DND-41 (cell line): ENCODE measurements around the gene FEZF1.

Experiments used
- ATAC-seq: fragments of 200-7000 bp; cut with Tn5 transposase; 3 replicates; pipeline ENCODE4 v1.9.1; 2021; ENCODE audit warnings: low read depth; ENCODE audit not compliant: insufficient read depth
- DNase-seq: peaks from one replicate; pipeline ENCODE4 v3.0.0-alpha.2; 2020
- H2AFZ ChIP-seq: 2 replicates; pipeline ENCODE4 v1.6.0; 2012; ENCODE audit warnings: low read depth, low read length
- H3K27ac ChIP-seq: 2 replicates; pipeline ENCODE4 v1.5.1; 2012; ENCODE audit warnings: low read length, inconsistent platforms
- H3K27me3 ChIP-seq: fragments of 200-600 bp; sonication (generic); 2 replicates; pipeline ENCODE4 v1.6.0; 2012; ENCODE audit warnings: low read length, mild to moderate bottlenecking, inconsistent platforms; ENCODE audit not compliant: insufficient read depth, poor library complexity
- H3K36me3 ChIP-seq: 2 replicates; pipeline ENCODE4 v1.5.1; 2012; ENCODE audit warnings: low read length, inconsistent platforms; ENCODE audit not compliant: insufficient read depth
- H3K4me1 ChIP-seq: 2 replicates; pipeline ENCODE4 v1.5.1; 2012; ENCODE audit warnings: mild to moderate bottlenecking, low read length; ENCODE audit not compliant: insufficient read depth
- H3K4me2 ChIP-seq: 2 replicates; pipeline ENCODE4 v1.6.0; 2012; ENCODE audit warnings: mild to moderate bottlenecking, moderate library complexity, low read length, inconsistent platforms; ENCODE audit not compliant: insufficient read depth
- H3K4me3 ChIP-seq, 2 experiments: fragments of 200-600 bp in 1 of 2; shearing (Covaris generic) in 1 of 2; 2 replicates each; pipeline ENCODE4 v1.5.1; 2012 to 2016; ENCODE audit warnings: inconsistent platforms in 2 of 2, low read length in 2 of 2, mild to moderate bottlenecking in 2 of 2, low read depth in 1 of 2, moderate library complexity in 1 of 2
- H3K79me2 ChIP-seq: 2 replicates; pipeline ENCODE4 v1.6.0; 2012; ENCODE audit warnings: low read length, inconsistent platforms; ENCODE audit not compliant: insufficient read depth
- H3K9ac ChIP-seq: 2 replicates; pipeline ENCODE4 v1.6.0; 2012; ENCODE audit warnings: low read depth, mild to moderate bottlenecking, inconsistent platforms, low read length, moderate library complexity
- H3K9me3 ChIP-seq: 2 replicates; pipeline ENCODE4 v1.5.1; 2012; ENCODE audit warnings: low read length, moderate library complexity, mild to moderate bottlenecking, inconsistent platforms; ENCODE audit not compliant: insufficient read depth, severe bottlenecking
- H4K20me1 ChIP-seq: 2 replicates; pipeline ENCODE4 v1.6.0; 2012; ENCODE audit warnings: low read length; ENCODE audit not compliant: insufficient read depth
- EZH2 ChIP-seq: IDR thresholded peaks from 3 replicates; pipeline ENCODE4 v1.6.1; 2012; ENCODE audit warnings: borderline replicate concordance, low read depth, mild to moderate bottlenecking, moderate library complexity, low read length, inconsistent platforms; ENCODE audit not compliant: severe bottlenecking
- TF ChIP-seq, protein P1 (sequence below): IDR thresholded peaks from 2 replicates; pipeline ENCODE4 v1.5.1; 2012; ENCODE audit warnings: borderline replicate concordance, low read length, moderate library complexity, mild to moderate bottlenecking; ENCODE audit not compliant: poor library complexity, severe bottlenecking; ENCODE audit errors: extremely low read depth

The FEZF1 gene

DNA sequence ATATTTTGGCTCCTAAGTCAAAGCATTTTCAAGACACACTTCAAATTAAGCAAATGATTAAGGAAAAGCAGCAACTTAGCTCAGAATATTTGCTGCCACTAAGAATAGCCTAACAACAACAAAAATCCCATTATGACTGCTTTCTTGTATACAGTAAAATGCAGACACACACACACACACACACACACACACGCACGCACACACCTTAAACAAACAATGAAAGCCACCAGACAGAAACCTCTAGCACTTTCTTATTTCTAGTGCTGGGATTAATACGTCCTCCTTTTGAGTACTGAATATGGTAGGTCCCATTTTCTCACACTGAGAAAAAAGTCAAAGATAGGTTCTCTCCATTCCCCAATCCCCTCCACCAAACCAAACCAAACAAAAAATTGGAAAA, 23.4 kb upstream of the FEZF1 start:
- H3K4me3 ChIP-seq: no peak overlapping the region
- H3K27me3 ChIP-seq: no peaks in the 10 kb centered on the region
- ATAC-seq: no peak
- no peaks in the 10 kb centered on the region for H3K79me2 ChIP-seq
- H3K9ac ChIP-seq: no peak overlapping the region
- H4K20me1 ChIP-seq: no peaks in the 10 kb centered on the region
- no peak overlapping the region for H2AFZ ChIP-seq
- no peak overlapping the region for H3K4me2 ChIP-seq
- no peaks in the 10 kb centered on the region for H3K4me1 ChIP-seq
- no peak overlapping the region for H3K27ac ChIP-seq
- H3K36me3 ChIP-seq: no peaks in the 10 kb centered on the region
- no peak for TF ChIP-seq EZH2
- TF ChIP-seq, protein P1, sequence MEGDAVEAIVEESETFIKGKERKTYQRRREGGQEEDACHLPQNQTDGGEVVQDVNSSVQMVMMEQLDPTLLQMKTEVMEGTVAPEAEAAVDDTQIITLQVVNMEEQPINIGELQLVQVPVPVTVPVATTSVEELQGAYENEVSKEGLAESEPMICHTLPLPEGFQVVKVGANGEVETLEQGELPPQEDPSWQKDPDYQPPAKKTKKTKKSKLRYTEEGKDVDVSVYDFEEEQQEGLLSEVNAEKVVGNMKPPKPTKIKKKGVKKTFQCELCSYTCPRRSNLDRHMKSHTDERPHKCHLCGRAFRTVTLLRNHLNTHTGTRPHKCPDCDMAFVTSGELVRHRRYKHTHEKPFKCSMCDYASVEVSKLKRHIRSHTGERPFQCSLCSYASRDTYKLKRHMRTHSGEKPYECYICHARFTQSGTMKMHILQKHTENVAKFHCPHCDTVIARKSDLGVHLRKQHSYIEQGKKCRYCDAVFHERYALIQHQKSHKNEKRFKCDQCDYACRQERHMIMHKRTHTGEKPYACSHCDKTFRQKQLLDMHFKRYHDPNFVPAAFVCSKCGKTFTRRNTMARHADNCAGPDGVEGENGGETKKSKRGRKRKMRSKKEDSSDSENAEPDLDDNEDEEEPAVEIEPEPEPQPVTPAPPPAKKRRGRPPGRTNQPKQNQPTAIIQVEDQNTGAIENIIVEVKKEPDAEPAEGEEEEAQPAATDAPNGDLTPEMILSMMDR: no peak
- DNase-seq: no peak
- H3K9me3 ChIP-seq: no peaks in the 10 kb centered on the region

DNA sequence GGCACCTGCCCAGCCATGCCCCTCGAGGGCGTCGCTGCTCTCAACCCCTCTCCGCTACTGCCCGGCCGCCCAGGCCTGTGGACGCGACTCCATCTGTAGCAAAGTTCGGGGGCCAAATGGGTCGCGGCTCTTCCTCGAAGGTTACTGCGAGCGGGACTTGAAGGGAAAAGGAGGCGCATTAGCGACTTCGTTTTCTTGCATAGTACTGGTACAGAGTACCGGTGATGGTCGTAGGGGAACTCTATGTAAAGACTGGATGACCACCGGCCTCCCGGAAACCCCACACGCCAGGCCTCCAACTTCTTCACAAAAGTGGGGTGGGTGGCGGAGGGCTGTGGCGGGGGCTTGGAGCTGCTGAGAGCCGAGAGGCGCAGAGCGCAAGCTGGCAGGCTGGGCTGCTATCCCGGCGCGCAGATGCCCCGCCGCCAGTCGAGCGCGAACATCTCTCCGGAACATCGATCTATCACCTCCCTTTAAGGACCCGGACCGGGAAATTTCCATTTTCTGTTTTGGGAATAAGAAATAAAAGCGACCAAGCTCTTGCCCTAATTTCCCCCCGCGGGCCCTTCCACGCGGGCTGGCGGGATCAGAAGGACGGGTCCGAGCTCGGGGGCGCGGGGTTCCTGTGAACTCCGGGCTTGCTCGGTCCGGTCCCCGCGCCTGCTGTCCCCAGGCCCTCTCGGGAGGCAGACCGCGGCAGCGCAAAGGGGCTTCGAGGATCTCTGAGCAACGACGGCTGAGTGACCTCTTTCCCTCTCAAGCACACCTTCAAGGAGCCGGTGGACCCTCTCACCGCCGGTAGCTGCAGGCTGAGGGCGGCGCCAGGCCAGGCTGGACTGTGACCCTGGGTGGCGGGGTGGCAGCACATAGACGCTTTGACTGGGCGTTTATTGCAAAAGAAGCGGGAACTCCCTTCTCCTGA, 12.2 kb upstream of the FEZF1 start:
- H3K9ac ChIP-seq: no peak overlapping the region
- no peak for DNase-seq

GRCh38 chr7:122315507-122316466, 11.2 kb upstream of the FEZF1 start:
- H3K4me1 ChIP-seq: no peaks in the 10 kb centered on the region
- no peaks in the 10 kb centered on the region for H3K9me3 ChIP-seq
- no peak for ATAC-seq
- no peak overlapping the region for H3K4me2 ChIP-seq
- H3K36me3 ChIP-seq: no peaks in the 10 kb centered on the region
- H3K27me3 ChIP-seq: no peaks in the 10 kb centered on the region
- TF ChIP-seq, protein P1: no peak
- TF ChIP-seq EZH2: no peak
- no peak for DNase-seq
- H2AFZ ChIP-seq: no peak overlapping the region
- H3K79me2 ChIP-seq: no peaks in the 10 kb centered on the region
- no peak overlapping the region for H3K4me3 ChIP-seq
- no peak overlapping the region for H3K9ac ChIP-seq
- H4K20me1 ChIP-seq: no peaks in the 10 kb centered on the region
- no peak overlapping the region for H3K27ac ChIP-seq

More for the DNA sequence above, 12.2 kb upstream of the FEZF1 start:
- no peaks in the 10 kb centered on the region for H3K4me1 ChIP-seq
- H3K4me3 ChIP-seq: no peak overlapping the region
- H3K27ac ChIP-seq: no peak overlapping the region
- H3K36me3 ChIP-seq: no peaks in the 10 kb centered on the region
- no peaks in the 10 kb centered on the region for H3K79me2 ChIP-seq
- no peaks in the 10 kb centered on the region for H4K20me1 ChIP-seq
- H2AFZ ChIP-seq: no peak overlapping the region
- H3K9me3 ChIP-seq: no peaks in the 10 kb centered on the region
- H3K4me2 ChIP-seq: no peak overlapping the region
- no peak for TF ChIP-seq EZH2
- TF ChIP-seq, protein P1: no peak
- no peaks in the 10 kb centered on the region for H3K27me3 ChIP-seq
- ATAC-seq: no peak
